COLO668 (cell line): ENCODE measurements around the gene CCL23.
"Not testable (repeated sequence)": the region's sequence is repeated elsewhere in the genome, so short reads cannot be mapped to it uniquely, and the experiment has no call there.

ENCODE experiments used
- DNase-seq: peaks from one replicate; lab custom pipeline; 2025; ENCODE audit not compliant: unreplicated experiment; lab: John Stamatoyannopoulos, UW

CCL23 gene, protein sequence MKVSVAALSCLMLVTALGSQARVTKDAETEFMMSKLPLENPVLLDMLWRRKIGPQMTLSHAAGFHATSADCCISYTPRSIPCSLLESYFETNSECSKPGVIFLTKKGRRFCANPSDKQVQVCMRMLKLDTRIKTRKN

GRCh38 chr17:36017799-36018198 is at the start of gene CCL23:
Gene CCL23 (minus strand): TSS chr17:36017972. CDS start chr17:36017897, 75 bp downstream.
- DNase-seq = no peak

- no peak for DNase-seq
Observed at GRCh38 chr17:36066365-36066985, 48.7 kb upstream of the CCL23 start.

DNA sequence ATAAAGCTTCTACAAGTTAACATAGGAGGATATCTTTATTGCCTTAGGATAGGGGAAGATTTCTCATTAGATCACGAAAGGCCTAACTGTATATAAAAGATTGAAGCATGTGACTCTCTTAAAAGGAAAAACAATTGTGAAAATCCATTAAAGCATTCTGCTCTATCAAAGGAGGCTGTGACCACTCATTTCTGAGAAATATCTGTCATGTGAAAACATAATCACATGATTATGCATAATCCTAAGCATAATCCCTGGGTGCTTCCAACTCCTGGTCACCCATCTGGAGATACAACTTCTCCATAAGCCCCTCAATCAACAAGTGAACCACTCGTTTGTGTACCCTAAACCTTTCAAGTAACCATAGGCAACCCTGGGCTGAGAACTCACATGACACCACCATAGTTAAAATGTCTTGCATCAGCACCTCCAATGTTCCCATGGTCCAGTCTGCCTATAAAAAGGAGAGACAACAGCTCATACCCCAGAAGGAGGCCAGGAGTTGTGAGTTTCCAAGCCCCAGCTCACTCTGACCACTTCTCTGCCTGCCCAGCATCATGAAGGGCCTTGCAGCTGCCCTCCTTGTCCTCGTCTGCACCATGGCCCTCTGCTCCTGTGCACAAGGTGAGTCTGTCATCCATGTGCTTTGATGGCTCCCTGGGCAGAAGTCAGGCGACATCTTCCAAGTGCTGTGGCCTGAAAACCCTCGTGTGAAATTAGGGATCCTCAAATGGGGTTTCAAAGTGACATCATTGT is 46.2 kb upstream of the CCL23 start, which contains the start of gene CCL18:
TSS of gene CCL18 (plus strand) at position 487 of the 756 bp plus-strand sequence. CDS start at position 558, 71 bp downstream.
- no peak for DNase-seq

DNA sequence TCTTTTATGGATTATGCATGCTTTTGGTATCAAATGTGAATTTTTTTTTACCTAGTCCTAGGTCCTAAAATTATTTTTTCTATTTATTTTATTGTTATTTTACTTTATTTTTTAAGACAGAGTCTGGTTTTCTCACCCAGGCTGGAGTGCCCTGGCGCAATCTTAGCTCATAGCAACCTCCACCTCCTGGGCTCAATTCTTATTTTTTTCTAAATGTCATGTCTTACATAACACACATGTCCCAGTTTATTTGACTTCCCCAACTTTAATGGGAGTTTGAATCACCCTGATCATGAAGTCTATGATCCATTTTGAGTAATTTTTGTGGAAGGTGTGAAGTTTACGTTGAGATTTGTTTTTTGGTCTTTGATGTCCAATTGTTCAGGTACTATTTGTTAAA is 43.0 kb upstream of the CCL23 start:
- DNase-seq = no peak

DNA sequence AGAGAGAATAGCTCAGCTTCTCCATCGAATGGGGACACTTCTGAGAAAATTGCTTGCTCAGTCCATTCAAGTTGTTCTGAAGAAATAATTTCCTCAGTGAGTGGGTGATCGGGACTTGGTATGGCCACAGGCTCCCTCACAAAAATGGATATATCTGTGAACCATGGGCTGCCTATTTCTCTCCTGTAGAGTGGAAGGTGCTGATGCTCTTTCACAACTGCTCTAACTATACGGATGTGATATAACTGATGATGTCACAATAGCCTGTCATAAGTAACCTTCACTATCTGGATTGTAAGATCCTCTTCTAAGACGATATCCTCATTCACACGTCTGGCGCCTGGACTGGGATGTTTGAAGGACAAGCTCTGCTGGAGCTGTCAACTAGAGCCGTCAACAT is 41.6 kb upstream of the CCL23 start:
- no peak for DNase-seq

- no peak for DNase-seq
Observed at GRCh38 chr17:36057911-36058310, 40.1 kb upstream of the CCL23 start.

GRCh38 chr17:36055921-36056520 is 38.2 kb upstream of the CCL23 start:
- DNase-seq = no peak

- no peak for DNase-seq
Observed at GRCh38 chr17:36055171-36055570, 37.4 kb upstream of the CCL23 start.

- DNase-seq = no peak
Observed at GRCh38 chr17:36049643-36050042, 31.9 kb upstream of the CCL23 start.

DNA sequence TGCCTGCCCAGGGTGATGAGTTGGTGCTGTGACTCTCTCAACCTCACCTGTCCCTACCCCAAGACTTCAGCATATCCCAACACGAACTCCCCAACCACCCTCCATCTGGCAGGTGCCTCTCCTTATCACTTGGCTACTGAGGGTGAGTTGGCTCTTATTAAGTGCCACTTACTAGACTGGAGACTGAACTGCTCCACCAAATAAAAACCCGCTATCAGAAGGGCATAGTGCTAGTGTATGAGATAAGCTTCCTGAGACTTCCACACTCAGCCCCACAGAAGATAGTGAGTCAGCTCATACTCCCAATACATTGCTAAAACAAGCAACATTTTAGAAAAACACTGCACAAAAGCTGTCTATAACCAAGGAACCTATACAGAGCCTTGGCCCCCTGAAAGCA is 30.3 kb upstream of the CCL23 start:
- no peak for DNase-seq

GRCh38 chr17:36036235-36036634 is 18.5 kb upstream of the CCL23 start:
- no peak for DNase-seq

DNA sequence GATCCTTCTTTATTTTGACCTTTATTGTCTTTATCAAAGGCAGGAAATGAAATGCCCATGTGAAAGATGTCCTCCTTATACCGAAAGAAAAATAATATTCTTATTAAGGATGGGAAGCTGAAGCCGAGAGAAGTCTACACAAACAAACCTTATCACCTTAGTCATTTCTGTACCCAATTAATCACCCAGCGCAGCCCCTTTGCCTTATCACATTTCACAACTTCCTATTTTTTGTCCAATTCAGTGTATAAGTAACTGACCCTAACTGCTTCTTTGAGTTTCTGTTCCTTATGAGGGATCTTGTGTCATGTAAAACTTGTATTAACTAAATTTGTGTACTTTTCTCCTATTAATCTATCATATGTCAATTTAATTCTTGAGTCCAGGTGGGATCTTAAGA is 16.4 kb upstream of the CCL23 start:
- no peak for DNase-seq

DNA sequence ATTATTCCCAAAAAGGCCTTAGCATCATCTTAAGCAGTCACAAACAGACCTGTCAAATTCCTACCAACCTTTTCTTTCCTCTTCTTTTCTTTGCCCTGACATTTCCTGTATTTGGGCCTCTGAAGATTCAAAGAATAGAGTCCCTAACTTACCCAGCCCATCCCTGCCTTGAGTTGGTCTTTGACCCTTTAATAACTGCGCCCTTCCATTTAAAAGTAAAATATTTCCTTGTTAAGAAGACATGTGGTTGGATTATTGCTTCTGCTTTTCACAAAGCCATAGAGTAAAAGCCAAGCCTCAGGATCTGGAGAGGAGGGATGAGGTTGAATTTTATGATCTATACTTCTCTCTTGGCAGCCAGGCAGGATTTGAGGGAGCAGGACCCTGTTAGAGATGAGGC is 13.2 kb upstream of the CCL23 start:
- DNase-seq = no peak

DNA sequence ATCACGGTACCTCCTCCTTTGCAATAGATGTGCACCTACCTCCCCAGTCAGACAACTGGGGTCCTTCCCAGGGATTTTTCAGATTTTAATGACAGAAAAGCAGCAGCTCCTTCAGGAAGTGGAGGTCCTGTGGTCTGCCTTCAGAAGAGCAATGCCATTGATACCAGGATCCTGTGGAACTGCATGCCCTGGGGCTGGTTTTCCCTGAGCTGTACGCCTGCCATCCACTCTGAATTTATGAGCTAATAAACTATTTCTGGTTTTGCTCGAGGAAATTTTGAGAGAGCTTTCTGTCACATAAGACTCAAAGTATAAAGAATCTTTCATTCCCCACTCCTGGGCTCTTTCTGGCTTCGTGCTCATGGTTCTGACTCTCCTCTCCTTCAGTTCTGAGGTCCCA is 10.0 kb upstream of the CCL23 start:
- DNase-seq = no peak

GRCh38 chr17:36024106-36024869 is 6.5 kb upstream of the CCL23 start:
- no peak for DNase-seq

DNA sequence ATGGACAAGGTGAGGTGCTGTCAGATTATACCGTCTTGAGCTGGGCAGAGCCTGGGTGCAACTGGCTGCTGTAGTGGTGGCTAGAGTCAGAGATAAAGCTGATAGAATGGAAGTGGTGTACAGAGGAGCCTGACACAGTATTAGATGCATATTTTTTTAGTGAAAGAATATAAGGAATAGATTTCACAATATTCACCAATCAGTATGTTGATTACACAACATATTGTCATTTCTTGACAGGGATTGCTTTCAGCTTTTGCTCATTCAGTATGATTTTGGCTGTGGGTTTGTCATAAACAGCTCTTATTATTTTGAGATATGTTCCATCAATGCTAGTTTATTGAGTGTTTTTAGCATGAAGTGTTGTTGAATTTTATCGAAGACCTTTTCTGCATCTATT is 1.7 kb upstream of the CCL23 start:
- no peak for DNase-seq

GRCh38 chr17:36016555-36016954 is 1.2 kb downstream of the CCL23 start:
- DNase-seq = no peak

DNA sequence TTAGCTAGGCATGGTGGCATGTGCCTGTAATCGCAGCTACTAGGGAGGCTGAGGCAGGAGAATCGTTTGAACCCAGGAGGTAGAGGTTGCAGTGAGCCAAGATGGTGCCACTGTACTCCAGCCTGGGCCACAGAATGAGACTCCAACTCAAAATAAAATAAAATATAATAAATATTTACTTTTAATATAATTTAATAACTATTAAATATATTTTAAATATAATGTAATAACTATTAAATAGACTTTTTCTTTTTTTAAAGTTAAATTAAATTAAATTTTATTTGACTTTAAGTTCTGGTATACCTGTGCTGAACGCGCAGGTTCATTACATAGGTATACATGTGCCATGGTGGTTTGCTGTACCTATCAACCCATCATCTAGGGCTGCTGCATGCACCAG is 1.9 kb downstream of the CCL23 start:
- not testable (repeated sequence) for DNase-seq

GRCh38 chr17:36014946-36015345 is 2.8 kb downstream of the CCL23 start:
- DNase-seq = no peak

- DNase-seq = no peak
Observed at GRCh38 chr17:36011201-36011600, 6.6 kb downstream of the CCL23 start.

DNA sequence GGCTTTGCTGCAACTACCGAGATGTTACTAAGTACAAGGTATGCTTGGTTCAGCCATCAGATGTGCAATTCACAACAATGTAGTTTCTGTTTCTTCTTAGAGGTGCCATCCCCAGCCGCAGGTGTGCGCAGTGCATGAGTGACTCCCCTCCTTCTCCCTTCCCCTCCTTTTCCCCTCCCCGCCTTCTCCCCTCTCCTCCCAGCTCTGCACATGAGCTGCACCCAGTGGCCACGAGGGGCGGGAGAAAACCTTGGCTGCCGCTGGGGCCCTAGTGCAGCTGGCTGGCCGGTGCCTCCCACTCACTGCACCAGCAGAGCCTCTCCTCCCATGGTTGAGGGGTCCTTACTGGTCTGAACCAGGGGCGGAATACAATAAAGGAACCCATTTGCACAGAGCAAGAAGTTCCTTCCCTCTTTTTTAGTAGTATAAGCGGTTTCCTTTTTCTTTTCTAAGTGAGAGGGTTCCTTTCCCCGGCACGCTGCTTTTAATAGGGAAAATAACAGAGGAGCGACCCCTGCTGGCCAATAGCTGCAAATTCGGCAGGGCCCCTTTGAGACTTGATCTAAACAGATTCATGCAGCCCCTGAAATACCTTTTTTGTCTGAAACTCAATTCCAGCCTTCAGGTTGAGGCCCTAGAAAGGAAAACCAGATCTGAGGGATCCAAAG is 8.6 kb downstream of the CCL23 start:
- DNase-seq = peak; percentile 4
